ENCODE data around the gene VAPB.

VAPB gene

DNA sequence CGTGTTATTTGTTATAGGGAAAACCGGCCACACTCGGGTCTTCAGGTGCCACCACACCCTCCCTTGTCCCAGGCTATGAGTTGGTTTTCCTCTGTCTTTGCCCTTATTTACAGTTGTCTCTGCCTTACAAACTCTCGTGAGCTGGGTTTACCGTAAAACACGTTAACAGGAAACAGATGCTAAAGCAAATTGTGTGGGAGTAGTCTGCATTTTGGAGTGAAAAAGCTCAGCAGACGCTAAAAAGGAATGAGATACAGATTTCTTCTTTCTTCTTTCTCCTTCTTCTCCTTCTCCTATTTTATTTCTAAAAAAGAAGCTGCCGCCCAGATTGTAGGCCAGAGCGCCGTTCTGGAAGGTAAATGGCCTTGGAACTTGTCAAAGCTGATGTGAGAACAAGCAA lies 74.2 kb downstream of the VAPB start:
- no peak for DNase-seq (ENCODE audit: low spot score)

DNA sequence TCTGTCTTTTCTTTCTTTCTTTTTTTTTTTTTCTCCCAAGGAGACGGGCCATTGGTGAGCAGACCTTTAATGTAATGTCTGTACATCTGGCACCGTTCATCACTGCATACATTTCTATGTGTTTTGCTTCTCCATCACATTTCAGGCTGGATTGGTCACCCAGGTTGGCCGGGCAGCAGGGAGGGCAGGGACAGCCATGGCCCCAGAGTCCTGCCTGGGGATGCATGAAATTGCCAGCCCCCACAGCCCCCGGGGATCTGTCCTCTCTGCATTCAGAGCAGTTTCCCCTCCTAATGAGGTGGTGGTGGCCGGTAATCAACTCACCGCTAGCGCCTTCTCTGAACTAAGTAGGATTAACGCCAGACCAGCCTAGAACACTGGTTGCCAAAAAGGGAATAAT lies 75.8 kb downstream of the VAPB start:
- DNase-seq (ENCODE audit: low spot score) = no peak

DNA sequence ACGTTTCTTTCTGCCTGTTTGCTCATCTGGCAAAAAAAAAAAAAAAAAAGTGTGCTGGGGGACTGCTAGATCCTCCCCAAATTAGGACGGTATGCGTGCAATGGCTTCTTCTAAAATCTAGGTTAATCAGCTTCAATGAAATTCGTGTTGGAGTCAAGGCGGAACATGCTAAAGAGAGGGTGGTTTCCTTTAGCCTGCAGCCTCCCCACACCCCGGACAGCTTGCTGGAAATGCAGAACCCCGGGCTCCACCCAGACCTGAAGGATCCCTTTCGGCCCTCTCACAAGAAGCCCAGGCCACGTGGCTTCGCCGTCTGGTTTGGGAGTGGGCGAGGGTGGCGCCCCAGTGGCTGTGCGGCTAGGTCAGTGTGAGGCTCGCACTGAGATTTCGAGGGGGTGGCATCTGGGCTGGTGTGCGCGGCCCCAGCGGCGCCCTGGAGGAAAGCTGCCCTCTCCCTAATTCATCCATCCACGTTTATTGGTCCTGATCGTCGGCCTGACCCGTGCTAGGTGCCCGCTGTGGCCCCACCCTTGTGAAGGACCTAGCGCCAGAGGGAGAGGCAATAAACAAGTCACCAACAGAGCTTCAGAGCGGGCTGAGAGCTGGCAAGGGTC lies 77.2 kb downstream of the VAPB start:
- DNase-seq (ENCODE audit: low spot score) = no peak

DNA sequence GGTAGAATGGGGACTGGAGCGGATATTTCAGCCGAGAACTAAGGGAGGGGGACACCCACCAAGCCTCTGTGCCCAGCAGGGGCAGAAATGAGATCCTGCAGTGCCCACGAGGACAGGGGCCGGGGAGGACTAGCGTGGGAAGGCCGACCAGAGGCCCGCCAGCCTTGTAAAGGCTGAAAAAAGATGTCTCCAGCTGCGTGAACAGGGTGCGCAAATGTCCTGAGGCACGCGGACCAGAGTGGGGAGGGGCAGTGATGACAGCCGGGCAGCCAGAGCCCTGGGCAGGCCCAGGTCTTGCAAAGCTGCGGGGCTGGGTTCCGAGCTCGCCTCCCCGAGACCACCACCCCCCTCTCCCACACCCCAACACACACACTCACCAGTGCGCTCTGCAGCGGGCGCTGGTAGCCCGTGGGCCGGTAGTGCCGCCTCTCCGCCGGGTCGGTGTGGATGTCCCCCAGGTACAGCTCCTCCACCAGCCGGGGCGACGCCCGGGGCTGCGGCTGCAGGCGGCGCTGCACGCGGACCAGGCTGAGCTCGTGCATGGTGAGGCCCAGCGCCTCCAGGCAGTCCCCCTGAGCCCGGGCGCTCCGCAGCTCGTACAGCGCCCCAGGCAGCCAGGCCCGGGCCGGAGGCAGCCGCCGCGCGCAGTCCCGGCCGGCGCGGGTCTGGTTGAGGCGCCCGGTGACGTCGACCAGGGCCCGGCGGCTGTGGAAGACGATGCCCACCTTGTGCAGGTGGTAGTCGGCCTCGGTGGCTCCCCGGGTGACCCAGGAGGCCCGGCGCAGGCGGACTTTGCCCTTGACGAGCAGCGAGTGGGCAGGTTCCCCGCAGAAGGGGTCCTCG lies 77.9 kb downstream of the VAPB start:
- DNase-seq (ENCODE audit: low spot score) = no peak

DNA sequence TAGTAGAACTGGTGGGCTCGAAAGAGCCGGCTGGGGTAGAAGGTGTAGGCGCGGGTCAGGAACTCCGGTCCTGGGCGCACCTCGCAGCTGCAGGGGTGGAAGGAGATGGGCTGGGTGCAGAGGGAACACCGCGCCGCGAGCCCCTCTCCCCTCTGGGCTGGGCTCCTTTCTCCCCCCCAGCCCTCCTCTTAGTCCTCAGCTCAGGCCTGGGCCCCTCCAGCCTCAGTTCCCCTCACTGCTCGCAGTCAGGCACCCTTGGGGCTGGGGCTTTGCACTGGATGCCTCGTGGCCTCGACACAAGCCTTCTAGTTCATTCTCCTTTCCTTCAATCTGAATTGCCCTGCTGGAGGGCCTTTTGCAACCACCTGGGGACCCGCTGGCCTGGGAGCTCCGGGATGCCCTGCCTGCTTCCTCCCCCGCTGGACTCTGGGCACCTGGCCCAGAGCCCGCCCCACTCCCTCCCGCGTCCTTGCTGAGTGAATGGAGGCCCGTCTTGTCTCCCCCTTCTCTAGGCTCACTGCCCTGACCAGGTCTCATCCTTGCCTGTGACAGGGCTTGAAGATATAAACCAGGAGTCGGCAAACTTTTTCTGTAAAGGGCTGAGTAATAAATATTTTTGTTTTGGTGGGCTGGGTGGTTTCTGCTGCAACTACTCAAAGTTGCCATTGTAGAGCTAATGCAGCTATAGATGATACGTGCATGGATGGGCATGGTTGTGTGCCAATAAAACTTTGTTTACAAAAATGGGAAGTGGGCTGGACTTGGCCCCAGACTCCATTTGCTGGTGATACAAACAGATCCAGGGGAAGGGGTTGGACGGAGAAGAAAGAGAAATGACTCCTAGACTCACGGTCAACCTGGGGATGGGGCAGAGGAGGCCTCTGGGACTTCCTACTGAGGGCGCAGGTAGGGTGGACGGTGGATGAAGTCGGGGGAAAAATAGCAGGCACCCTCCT lies 78.8 kb downstream of the VAPB start:
- DNase-seq (ENCODE audit: low spot score) = no peak

DNA sequence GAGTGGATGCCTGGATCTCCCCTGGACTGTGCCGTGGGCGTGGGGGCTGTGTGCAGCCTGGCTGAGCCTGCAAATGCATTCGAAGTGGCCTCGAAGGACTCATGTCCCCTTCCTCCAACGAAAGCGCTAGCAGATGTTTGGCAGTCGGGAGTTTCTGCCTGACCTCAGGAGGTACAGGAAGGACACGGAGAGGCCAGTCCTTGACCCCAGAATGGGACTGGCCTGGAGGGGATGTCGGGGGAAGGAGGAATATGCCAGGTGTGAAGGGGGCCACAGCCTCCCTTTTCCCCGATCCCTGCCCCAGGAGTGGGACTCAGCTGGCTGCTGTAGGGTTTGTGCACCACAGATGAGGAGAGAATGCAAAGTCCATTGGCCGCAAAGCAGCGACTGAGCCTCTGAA lies 80.6 kb downstream of the VAPB start:
- DNase-seq (ENCODE audit: low spot score) = no peak

DNA sequence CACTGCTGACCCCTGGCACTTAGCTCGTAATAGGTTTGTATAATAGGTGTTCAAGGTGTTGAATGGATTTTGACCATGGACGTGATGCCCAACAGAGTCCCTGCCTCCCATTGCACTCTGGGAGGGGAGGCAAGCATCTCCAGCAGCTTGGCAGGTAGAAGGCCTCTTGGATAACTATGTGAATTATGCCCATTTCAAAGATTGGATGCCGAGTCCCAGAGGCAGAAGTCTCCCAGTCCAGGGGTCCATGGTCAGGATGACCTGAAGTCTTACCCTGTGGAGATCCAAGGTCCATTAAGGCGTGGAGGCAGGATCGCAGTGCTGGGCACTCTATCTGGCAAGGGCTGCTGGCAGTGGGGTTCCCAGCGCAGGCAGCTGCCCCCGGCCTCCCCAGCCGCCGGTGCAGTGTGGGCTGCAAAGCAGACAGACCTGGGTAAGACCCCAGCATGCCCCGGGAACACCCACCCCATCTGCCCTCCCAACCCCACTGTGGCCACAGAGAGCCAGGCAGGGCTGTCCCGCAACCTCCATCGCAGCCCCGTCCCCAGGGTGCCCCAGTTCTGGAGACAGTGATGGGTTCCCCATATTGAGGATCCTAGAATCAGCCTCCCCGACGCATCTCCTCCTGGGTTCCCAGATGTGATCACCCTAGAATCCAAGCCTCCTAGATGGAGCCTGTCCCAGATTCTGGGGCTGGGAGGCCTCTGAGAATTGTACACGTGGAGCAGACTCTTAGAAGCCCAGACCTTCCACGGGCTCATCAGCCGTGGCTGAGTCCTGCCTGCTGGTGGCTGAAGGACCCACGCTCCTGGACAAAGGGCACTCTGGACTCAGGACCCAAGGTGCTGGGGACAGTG lies 81.5 kb downstream of the VAPB start:
- no peak for DNase-seq (ENCODE audit: low spot score)

DNA sequence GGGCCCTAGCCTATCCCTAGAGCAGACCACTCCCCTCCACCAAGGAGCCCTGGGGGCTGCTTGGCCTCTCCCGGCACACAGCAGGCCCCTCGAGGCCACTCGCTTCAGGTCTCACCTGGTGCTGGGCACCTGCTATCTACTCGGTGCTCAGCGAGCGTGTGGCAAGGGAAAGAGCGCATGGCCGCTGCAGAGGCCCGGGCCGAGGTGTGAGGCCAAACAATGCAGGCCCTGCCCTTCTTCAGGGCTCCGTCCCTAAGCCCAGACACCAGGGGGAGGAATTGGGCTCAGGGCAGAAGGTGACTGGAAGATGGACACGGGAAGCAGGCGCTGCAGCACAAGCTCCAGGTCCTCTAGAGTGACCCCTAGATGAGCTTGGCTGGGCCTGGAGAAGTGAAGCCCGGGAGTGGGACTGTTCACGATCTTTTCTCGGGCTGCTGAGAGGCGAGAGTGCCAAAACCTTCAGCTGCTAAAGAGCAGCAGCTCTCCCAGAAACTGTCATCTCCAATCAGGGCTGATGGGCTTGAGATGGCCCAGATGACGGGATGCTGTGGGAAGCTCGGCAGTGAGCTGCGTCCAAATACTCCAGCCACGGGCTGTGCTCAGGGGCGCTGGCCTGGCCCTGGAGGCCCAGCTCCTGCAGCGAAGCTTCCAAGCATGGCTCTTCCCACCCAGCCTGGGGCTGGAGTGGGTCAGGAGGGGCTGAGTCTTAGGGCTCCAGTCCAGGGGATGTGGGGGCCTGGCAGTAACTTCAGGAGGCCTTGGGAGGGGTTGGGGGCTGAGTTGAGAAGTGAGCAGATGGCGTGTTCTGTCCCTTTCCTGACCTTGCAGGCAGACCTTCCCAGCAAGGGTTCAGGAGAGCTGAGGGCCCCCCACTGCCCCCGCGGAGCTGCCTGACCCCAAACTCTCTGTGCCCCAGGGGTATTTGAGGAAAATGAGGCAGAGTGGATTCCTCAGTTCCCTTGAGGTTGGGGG lies 82.5 kb downstream of the VAPB start:
- DNase-seq (ENCODE audit: low spot score) = no peak

DNA sequence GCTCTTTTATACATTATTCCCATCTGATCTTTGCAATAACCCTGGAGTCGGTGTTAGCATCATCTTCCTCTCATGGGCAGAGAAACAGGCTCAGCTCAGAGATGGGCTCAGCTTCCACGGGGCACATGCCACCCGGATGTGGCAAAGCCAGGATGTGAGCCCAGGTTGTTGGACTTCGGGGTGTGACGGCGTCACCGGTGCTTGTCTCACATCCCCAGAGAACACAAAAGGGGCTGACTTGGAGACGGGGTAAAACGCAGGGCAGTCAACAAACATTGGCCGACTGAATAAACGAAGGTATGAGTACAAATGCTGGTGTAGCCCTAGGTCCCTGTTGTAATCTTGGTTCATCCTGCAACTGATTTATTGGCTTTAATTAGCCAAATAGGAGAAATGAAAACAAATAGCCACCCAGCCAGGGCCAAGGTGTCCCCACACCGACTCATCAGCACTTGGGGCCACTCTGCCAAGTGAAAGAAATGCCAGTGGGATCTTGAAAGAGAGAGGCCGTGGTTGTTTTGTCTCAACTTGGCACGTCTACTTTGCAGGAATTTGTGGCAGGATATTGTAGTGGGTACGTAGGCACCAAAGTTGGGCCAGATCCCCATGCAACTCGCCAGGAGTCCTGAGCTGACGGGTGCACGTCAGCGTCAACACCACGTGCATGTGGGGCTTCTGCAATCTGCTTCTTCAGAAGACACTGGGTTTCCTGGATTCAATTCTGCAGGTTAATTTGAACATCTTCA lies 83.4 kb downstream of the VAPB start:
- no peak for DNase-seq (ENCODE audit: low spot score)

DNA sequence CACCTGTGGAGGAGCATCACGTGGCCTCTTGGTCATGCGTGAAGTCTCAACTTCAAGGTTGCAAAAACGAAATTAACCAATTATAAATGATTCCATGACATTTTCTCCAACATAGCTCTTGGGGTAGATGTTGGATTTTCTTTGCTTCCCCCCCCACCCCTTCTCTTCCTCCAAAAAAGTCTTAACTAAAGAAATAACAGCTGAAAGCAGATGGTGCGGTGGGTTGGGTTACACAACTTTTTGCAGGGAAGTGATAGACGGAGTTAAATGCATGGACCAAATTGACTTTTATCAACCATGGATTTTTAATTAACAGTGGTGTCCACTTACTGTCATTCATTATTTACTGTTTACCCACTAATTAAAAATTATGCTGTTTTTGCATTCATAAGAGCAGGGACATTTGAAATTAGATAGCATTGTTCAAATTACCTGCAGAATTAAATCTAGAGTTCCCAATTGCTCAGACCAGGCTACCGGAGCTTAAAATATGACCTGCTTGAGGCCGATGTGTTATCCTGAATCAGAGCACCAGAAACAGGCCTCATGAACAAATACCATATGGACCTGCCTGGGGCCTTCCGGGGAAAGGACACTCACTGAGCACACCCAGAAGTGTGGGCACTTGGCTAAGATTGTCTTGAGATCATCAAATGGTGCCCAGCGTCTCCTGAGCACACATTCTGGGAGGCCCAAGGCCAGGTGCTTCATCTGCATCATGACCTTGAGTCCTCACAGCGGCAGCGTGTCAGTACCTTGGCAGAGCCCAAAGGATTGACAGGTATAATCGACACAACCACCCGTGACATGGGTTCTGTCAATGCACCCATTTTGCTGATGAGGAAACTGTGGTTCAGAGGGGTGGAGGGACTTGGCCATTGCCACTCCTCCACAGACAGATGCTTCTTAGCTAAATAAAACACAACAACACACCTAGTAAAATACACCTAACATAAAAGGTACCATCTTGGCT lies 84.7 kb downstream of the VAPB start:
- DNase-seq (ENCODE audit: low spot score) = no peak

DNA sequence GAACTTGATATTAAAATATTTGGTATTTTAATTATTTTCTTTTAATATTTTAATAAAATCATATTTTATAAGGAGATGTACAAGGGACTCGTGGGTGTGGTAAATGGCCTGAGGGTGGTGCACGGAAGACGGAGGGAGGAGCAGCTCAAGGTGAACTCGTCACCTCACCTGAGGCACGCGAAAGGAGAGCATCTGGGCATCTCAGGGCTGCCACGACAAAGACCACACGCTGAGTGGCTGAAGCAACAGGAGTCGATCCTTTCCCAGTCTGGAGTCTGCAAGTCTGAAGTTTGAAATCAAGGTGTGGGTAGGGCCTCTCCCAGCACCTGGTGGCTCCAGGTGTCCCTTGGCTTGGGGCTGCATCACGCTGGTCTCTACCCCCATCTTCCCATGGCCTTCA lies 86.4 kb downstream of the VAPB start:
- DNase-seq (ENCODE audit: low spot score) = no peak

DNA sequence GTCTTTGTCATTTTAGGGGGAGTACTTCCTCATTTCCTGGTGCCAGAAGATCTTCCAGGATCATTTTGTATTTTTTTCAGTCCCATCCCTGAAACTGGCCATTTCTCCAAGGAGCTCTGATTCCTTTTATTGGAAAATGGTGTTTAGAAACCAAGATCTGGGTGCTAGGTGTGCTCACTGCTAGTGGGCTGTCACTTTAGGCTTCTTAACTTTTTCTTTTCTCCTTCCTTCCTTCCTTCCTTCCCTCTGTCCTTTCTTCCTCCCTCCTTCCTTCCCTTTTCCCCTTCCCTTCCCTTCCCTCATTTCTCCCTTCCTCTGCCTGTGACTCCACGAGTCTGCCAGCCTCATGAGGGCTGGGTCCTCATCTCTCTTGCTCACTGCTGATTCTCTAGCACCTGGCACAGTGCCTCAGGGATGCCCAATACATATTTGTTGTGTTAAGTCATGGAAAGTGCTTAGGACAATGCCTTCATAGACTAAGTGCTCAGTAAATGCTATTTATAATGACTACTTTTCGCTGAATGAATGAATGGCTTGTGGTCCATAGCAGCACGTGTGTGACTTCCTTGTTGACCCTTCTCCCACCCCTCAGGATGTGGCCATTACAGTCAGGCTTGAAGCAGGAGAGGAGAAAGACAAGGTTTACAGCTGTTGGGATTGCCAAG lies 89.2 kb downstream of the VAPB start:
- no peak for DNase-seq (ENCODE audit: low spot score)

DNA sequence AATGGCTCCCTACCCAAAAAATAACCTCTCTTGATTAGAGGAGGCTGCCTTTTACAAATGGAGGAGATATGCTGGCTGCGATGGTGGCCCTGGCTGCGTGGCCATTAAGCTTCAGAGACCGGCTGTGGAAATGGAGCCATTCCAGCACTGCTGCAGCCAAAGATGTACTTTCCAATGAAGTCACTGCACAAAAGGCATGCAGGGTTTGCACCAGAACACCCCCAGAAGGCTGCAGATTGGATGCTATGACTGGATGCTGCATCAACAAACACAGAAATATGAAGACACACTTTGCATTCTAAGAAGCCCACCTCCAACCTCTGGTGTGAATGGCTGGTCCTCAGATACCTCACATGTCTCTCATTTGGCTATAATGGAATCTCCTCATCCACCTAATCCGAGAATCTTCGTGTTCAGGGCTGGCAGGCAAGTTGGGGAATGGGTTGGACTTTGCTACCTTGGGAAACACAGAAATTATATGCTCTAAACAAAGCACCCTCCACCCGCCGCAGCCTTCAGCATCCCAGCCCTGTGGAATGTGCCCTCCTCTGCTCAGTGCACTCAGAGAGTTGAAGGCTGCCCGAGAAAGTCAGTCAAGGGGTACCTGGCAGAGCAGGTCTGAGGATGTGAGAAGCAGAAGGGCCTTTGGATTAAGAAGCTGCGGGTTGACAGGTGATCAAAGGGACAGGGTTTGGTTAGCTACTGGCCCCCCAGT lies 90.9 kb downstream of the VAPB start:
- no peak for DNase-seq (ENCODE audit: low spot score)

DNA sequence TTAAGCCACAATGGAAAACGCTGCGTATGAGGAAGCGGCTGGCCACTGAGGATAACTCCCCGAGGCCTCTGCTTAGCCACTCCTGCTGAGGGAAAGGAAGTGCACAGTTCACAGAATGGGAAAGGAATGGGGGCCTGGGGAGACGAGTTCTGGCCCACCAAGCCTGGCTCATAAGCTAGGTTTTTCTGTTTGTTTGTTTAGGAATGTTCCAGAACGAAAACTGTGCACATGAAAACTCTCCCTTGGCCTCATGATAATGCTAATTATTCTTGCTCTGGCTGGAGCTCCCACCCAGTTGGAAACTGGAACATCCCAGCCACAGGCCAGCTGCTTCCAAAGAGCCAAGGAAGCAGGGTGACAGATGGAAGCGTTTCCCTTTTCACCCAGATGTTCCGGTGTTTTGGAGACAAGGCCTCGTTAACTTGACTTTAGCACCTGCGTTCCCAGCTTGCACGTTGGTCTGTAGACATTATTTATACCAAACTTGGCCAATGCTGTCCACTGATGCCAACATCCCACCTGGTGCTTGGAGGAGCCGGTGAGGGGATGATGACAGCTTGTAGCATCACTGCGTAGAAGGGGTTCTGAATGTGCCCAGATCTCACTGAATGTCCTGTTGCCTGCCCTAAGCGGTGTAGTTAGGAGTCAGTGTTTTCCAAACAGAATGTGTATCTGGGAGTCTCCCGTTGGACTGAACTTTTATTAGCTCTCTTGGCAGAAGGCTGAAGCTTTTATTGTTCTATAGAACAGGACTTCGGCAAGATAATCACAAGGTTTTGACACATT lies 91.7 kb downstream of the VAPB start:
- DNase-seq (ENCODE audit: low spot score) = no peak

DNA sequence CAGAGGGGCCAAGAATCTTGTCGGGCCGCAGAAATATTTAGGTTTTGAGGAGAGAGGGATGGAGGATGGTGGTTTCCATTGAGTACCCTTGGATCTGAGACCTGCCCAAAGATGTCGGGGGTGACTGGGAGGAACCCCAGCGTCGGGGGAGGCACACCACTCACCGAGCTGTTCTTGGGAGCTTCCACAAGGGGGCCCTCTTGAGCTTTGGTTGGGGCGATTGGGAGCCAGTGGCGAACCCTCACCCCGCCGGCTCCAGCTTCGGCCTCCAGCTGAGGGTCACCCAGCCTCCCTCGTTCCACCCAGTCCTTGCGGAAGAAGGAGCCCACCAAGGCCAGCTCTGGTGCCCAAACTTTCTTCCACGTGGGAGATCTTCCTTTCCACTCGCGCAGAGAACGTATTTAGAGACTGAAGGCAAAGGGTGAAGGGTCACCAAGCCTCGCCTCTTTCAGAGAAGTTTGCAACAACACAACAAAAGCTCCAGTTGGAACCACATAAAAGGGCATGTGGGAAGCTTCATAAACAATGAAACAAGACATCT lies 92.5 kb downstream of the VAPB start:
- DNase-seq (ENCODE audit: low spot score) = peak; percentile 76

DNA sequence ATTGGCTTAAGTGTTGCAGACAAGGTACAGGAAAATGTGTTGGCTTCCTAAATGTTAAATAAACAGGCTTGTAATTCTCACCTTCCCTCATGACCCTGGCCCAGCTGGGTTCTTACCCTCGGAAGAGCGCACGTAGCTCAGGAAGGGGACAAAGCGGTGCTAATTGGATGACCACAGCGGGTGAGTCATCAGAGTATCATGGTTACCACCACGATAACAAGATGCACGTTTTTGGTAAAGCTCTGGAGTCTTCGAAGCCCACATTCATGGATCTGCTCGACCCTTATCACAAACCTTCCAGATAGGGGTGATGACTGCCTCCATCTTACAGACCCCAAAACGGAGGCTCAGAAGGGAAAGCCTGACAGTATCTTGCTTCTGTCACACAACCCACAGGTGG lies 93.4 kb downstream of the VAPB start:
- no peak for DNase-seq (ENCODE audit: low spot score)

All from germinal center (tissue), 1 donor.